Stimulated activated CD8-positive, alpha-beta memory T cell treated with anti-CD3 and anti-CD28 coated beads, Interleukin-12 subunit alpha, Interleukin-12 subunit beta, amount 100 ng/mL, for 1 hour (primary cell): ENCODE data around the gene TMEM37.
"Not testable (repeated sequence)": the region's sequence is repeated elsewhere in the genome, so short reads cannot be mapped to it uniquely, and the experiment has no call there.

Source experiments
- DNase-seq: peaks from one replicate; pipeline ENCODE4 v3.0.0-alpha.2; 2020; ENCODE audit warnings: low read depth

Gene TMEM37

DNA sequence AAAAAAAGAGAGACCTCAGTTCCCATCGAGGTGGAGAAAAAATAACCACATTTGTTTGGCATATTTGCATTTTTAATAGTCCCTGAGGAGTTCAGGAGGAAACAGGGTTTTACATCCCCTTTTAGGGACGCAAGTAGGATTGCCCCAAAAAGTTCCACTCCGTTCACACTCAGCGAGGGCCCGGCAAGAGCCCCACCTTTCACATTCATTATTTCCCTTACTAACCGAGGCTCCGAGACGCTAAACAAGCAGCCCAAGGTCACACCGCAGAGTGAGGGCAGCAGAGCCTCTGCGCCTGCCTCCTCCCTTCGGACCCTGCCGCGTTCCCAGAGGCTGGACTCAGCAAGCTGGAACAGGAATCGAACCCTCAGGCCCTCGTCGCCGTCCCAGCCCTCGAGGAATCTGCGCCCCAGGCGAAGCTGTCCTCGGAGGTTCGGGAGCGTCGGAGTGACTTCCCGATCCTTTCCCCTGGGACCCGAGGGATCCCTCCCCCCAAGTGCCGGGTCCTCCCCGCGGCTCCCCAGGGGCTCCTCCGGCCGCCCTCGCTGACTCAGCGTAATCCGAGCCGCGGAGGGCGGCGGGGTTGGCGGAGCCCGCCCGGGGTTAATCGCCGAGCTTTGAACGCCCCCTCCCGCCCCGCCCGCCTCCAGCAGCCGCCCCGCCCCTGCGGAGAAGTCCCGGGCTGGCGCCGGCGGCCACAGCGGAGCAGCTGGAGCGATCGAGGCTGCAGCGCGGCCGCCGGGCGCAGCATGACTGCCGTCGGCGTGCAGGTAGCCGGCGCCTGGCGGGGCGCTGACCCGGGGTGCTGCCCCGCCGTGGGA is at the start of gene TMEM37:
Gene TMEM37, plus strand, starts transcription at position 700 of the 821 bp plus-strand sequence. Its CDS starts 50 bp downstream, at position 750.
- DNase-seq = no peak

GRCh38 chr2:119383410-119384140 is 48.1 kb upstream of the TMEM37 start:
- DNase-seq = no peak

DNA sequence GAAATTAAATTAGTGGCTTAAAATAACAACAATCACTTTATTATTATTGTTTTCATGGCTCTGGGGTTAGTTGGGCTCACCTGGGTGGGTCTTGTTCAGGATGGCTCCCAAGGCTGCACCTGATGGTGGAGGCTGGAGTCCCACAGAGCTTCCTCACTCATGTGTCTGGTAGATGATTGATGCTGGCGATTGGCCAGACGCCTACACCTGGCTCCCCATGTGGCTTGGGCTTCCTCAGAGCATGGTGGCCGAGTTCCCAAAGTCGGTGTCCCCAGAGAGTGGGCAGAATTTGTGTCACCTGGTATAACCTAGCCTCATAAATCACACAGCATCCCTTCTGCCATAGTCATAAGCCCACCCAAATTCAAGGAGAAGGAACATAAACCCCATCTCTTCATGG is 46.7 kb upstream of the TMEM37 start:
- DNase-seq = no peak

DNA sequence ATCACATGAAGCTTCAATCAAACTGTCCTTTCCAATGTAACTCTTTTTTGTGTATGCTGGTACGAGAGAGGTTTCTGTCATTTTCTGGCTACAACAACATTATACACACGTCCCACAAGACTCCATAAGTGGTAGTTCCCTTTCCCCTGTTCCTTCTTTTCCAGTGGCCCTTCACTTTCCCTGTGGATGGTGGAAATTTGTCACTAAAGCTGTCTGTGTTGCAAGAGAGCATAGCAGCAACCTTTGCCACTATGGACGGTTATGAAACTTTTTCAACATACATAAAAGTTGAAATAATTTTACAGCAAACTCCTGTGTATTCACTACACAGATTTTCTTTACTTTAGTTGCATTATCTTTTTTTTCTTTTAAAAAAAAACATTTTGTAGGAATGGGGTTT is 46.2 kb upstream of the TMEM37 start:
- no peak for DNase-seq

DNA sequence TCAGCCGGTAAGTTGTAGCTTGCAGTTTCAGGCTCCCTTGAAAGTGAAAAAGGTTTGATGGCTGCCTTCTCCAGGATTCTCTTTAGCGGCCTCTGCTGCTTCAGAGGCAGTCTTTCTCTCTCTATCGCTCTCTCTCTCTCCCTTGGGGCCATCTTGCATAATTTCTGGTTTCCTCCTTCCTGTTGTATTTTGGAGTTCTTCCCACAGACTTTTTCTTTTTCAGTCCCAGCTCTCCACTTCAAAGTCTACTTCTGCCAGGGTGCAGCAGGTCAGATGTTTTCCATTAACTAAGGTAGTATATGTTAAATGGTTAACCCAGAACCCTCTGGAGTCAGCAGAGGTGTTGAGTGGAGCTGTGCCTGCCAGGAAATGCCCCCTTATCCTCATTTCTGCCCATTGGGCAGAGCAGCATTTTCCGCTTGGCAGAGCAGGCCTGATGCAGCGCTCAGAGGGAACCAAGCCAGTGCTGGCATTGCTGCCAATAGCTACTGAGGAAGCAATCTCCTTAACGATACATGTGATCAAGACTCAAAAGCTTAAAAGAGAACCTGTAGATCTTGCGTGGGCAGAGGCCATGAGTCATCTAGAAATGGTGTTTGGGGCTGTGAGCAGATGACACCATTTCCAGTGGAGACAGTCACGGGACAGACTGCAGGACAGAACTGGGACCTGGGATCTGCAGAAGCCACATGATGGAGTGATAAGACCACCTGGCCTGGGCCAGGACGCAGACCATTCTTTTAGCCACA is 44.1 kb upstream of the TMEM37 start:
- no peak for DNase-seq

DNA sequence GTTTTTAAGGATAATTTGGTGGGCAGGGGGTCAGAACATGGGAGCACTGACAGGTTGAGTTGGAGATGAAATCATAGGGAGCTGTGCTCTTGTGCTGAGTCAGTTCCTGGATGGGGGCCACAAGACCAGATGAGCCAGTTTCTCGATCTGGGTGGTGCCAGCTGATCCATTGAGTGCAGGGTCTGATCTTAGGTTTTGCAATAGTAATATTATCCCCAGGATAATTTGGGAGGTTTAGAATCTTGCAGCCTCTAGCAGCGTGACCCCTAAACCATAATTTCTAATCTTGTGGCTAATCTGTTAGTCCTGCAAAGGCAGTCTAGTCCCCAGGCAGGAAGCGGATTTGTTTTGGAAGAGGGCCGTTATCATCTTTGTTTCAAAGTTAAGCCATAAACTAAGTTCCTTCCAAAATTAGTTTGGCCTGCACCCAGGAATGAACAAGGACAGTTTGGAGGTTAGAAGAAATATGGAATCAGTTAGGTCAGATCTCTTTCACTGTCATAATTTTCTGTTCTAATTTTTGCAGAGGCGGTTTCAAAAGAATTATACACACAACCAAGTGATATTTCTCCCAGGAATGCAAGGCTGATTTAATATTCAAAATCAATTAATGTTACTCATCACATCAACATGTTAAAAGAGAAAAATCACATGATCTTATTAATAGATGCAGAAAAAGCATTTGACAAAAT is 41.9 kb upstream of the TMEM37 start:
- DNase-seq = no peak

GRCh38 chr2:119393971-119394748 is 37.5 kb upstream of the TMEM37 start:
- DNase-seq = no peak

GRCh38 chr2:119397196-119397595 is 34.5 kb upstream of the TMEM37 start:
- DNase-seq = no peak

DNA sequence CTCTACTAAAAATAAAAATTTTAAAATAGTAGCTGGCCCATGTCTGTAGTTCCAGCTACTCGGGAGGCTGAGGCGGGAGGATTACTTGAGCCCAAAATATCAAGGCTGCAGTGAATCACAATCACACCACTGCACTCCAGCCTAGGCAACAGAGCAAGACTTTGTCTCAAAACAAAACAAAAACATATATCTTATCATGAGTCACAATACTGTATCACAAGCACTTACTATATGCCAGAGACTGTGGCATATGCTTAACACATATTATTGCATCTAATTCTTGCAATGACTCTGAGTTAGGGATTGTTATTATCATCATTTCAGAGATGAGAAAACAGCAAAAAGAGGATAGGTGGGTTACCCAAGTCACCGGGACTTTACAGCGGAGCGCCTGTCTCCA is 29.5 kb upstream of the TMEM37 start:
- DNase-seq = no peak

GRCh38 chr2:119402645-119403560 is 28.8 kb upstream of the TMEM37 start:
- DNase-seq = no peak

- not testable (repeated sequence) for DNase-seq
These were observed 28.0 kb upstream of the TMEM37 start for GRCh38 chr2:119403618-119404017.

DNA sequence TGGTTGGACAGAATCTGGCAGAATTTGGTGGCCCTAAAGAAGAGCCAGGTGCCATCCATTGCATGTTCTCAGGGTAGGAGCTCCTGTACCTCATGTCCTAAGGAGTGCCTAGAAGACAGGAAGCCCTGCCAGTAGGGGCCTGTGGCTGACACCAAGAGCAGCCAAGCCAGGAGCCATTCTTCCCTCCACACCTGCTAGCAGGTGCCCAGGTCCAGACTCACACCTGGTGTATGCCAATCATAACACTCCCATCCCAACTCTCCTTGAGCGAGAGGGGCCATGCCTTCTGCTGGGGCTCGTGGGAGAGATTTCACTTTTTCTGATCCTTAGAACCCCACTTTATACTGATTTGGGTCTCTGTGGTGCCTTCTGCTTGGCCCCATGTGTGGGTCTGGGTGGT is 26.5 kb upstream of the TMEM37 start:
- no peak for DNase-seq

DNA sequence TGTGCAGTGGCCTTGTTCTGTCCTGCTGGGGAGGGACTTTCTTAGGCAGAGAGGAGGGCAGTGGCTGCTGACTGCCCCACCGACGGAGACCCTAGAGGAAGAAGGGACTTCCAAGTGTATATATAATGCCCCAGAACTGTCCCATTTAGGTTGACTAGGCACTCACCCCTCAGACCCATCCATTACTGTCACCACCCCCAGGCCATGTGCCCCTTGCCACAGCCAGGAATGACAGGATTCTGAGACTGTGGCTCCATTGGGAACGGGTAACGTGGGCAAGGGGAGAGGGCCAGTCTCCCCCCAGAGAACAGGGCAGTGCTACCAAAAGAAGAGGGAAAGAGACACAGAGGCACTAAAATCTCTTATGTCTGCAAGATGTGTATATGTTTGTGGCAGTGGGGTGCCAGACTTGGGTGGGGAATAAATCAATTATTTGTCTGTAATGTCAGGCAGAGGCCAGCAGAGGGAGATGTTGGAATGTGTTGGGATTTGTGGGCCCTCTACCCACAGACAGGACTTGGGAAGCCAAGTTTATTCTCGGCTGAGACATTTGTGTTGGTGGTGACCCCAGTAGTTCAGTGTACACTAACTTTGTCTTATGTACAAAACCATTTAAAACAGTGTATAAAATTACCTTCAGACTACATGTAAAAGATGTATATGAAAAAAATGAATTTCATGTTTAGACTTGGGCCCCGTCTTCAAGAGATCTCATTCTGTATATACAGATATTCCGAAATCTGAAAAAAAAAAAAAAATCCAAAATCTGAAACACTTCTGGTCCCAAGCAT is 24.0 kb upstream of the TMEM37 start:
- no peak for DNase-seq

- no peak for DNase-seq
These were observed 23.4 kb upstream of the TMEM37 start for GRCh38 chr2:119408221-119408619.

- DNase-seq = no peak
These were observed 22.1 kb upstream of the TMEM37 start for GRCh38 chr2:119409506-119409905.

DNA sequence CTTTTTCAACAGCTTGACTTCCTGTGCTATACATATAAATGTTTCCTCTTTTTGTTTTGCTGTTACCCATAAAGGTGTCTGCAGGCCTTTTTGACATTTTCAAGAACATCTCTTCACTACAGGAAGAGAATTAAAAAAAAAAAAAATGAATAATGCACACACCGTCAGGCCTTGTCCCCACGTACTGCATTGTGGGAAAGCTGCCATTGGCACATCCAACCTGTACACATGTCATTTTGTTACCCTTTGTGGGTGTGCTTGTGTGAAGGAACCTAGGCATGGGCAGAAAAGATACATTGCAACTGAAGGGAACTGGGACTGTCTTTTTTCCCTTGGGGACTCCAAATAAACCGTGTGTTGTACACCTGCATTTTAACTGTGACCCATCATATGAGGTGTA is 16.8 kb upstream of the TMEM37 start:
- DNase-seq = no peak

DNA sequence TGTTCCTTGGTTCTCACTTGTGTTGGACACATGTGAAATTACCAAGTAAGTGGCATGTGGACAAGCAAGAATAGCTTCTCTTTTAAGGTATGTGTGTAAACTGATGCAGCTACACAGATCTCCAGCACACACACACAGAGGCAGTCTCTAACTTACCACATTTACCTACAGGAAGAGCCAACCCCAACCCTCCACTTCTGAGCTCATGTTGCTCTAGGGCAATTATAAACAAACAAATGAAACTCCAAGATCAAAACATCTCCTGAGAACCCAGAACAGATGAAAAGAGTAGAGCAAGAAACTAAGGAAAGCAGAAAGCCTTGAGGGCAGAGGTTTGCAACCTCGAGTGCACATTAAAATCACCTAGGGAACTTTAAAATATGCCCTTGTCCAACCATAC is 16.0 kb upstream of the TMEM37 start:
- DNase-seq = no peak

- no peak for DNase-seq
These were observed 15.2 kb upstream of the TMEM37 start for GRCh38 chr2:119416299-119416923.

GRCh38 chr2:119417908-119418307 is 13.7 kb upstream of the TMEM37 start:
- no peak for DNase-seq
